GM10266 (cell line): ENCODE data around the gene SLIT3.

Experiments used
- DNase-seq: peaks from one replicate; pipeline ENCODE4 v3.0.0; 2012; ENCODE audit errors: extremely low spot score
- TF ChIP-seq, protein P1 (sequence below): IDR thresholded peaks from 2 replicates; pipeline ENCODE4 v1.5.1; 2012; ENCODE audit warnings: mild to moderate bottlenecking, low read depth; ENCODE audit not compliant: control insufficient read depth, insufficient read depth; ENCODE audit errors: missing control alignments

Gene SLIT3

DNA sequence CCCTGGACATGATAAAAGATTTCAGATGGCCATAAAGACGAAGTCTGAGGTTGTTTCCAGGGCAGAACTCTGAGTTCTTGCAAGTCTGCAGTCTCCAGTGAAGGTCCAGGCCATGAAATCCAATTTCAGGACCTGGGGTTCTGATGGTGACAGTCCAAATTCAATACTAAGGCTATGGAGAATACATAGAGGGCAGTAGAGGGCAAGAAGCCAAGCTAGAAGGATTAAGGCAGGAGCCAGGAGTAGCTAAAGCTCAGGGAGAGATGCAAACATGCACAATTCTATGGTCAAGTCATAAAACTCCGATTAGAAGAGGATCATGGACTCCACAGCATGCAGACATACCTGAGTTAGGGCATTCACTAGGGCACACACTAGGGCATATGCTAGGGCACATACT lies 11.4 kb downstream of the SLIT3 start:
- TF ChIP-seq, protein P1, sequence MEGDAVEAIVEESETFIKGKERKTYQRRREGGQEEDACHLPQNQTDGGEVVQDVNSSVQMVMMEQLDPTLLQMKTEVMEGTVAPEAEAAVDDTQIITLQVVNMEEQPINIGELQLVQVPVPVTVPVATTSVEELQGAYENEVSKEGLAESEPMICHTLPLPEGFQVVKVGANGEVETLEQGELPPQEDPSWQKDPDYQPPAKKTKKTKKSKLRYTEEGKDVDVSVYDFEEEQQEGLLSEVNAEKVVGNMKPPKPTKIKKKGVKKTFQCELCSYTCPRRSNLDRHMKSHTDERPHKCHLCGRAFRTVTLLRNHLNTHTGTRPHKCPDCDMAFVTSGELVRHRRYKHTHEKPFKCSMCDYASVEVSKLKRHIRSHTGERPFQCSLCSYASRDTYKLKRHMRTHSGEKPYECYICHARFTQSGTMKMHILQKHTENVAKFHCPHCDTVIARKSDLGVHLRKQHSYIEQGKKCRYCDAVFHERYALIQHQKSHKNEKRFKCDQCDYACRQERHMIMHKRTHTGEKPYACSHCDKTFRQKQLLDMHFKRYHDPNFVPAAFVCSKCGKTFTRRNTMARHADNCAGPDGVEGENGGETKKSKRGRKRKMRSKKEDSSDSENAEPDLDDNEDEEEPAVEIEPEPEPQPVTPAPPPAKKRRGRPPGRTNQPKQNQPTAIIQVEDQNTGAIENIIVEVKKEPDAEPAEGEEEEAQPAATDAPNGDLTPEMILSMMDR = no peak
- DNase-seq = no peak

DNA sequence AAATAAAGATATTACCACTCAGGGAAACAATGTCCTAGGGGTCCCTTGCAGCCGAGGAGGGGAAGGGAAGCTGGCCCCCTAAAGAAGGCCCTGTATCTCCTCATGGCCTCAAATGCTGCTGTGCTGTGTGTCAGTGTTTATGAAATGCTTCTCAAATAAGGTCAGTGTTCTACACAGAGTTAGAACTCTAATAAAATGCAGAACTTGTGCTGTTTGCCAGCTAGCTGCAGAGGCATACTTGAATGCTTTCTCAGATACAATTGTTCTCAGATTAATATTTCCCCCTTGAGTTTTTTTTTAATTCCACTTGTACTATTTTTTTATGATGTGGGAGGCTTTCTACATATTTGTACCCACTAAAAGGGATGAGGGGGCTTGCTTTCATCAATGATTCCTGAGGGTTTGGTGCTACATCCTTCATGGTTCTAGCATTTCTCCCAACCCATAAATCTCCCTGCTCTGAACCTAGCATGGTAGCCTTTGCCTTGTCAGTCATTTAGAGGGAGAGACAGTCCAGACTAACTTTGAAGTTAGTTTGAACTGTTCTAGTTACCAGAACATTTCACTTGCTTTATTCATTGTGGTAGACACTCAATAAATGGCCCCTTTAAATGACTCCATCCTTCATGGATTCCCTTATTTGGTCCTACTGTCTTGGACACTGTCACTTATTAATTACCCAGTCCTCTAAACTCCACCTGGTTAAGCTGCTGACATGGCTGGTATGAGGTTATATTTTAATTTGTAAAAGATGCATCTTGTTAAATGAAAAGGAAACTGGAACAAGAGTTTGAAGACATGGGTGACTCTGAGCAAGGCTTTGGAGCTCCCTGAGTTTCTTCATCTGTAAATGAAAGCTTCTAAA lies 12.6 kb downstream of the SLIT3 start:
- TF ChIP-seq, protein P1 = no peak
- no peak for DNase-seq

DNA sequence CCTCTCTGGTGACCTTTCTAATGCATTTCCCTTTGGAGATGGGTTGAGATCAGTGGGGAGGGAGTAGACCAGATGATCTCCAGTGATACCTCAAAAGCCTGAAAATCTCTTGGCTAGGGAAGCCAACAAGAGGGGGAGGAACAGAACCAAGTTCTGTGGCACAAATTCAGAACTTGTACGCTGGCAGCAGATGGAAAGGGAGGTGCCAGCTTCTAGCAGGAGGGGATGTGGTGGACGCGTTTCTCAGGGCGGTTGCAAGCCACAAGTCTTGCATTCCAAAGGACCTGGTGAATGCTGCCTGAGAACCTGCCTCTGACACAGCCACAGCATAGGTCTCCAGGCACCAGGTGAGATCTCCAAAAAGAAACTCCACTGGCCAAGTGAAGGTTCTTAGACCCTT lies 13.4 kb downstream of the SLIT3 start:
- DNase-seq = no peak

DNA sequence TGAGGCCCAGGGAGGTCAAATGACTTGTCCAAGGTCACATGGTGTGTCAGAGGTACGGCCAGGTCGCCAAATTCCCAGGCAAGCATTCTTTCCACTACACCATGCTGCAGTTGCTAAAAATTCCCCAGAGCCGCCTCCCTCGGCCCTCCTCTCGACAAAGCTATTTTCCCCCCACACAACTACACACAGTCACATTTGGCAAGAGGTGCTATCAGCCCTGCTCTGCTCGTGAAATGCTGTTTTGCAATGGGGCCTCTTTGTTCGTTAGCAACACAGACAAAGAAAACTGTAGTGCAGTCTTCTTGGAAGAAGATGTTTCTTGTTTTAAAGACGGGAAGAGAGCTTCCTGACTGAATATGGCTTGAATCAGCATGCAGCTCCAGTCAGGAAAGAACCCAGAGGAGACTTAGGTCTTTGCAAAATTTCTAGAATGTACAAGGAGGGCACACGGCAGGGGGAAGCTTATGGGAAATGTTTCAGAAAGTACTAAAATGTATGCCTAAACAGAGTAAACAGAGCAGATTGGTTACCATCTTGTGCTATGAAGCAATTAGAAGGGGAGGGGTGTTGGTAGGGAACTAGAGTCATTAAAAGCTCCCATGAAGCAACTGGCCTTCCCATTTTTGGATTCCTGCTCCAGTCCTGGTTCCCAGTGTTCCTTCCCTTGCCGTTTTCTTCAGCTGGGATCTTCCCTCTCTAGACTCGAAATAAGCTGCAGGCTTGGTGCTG lies 14.2 kb downstream of the SLIT3 start:
- DNase-seq = no peak
- TF ChIP-seq, protein P1 = no peak

More for the DNA sequence above, 13.4 kb downstream of the SLIT3 start:
- TF ChIP-seq, protein P1 = no peak

DNA sequence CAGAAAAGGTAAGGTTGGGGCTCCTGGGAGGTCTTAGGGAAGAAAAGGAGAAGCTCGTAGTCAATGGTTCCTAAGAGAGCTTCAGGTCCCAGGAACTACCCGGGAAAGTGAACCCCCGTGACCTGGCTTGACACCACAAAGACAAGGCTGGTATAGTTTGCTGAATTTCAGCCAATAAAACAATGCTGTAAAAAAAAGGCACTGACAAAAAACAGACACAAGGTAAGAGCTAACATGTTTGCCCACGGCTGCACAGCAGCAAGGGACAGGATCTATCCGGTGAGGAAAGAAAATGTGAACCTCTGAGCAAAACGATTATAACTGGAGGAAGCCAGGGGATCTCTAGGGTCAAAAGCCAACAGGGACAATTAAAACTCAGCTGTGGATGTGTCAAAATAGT lies 17.1 kb downstream of the SLIT3 start:
- TF ChIP-seq, protein P1 = no peak

DNA sequence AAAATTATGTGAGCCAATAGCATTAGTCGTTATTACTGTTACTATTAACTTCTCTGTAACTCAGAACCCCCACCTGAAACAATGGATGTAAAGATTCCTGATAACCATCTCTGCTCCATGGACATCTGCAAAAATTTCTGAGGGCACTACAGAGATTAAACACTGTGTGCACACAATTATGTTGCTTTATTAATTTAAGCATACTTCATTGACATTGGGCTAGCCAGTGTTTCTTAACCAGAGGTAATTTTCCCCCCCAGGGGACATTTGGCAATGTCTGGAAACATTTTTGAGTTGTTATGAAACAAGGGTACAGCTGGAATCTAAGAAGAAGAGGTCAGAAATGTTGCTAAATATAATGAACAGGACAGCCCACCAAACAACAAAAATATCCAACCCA lies 19.3 kb downstream of the SLIT3 start:
- TF ChIP-seq, protein P1 = no peak
- no peak for DNase-seq

More for the DNA sequence above, 17.1 kb downstream of the SLIT3 start:
- no peak for DNase-seq

DNA sequence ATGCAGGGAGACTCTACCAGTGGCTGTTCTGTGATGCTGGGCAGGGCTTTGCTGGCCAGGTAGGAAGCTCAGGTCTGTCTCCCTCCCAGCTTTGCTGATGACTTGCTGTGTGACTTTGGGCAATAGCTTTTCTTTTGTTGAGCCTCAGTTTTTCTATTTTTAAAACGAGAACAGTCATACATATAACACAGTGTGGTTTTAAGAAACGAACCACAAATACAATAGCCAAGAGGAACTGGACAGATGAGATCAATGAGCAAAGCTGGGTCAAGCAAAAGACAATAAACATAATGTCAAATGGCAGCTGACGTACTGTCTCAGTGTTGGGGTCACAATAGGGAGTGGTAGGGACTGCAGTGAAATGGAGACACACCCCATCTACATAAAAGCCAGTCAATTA lies 20.2 kb downstream of the SLIT3 start:
- TF ChIP-seq, protein P1 = no peak
- DNase-seq = no peak
